ENCODE measurements around the gene SOCS1. TPM values are rescaled to one million over a fixed set of nuclear protein-coding genes. Genes with fewer than 3 reads are reported as not detected.
A peak's percentile ranks its signal among the peaks of the same experiment; 100 is the strongest.

Gene SOCS1
- total and polyA plus RNA-seq, 9 of the 15 experiments (the other 6 are each of a cell fraction or from before 2014, with no cell fraction given), result 0.04 to 7.5 (median 2.3) TPM

DNA sequence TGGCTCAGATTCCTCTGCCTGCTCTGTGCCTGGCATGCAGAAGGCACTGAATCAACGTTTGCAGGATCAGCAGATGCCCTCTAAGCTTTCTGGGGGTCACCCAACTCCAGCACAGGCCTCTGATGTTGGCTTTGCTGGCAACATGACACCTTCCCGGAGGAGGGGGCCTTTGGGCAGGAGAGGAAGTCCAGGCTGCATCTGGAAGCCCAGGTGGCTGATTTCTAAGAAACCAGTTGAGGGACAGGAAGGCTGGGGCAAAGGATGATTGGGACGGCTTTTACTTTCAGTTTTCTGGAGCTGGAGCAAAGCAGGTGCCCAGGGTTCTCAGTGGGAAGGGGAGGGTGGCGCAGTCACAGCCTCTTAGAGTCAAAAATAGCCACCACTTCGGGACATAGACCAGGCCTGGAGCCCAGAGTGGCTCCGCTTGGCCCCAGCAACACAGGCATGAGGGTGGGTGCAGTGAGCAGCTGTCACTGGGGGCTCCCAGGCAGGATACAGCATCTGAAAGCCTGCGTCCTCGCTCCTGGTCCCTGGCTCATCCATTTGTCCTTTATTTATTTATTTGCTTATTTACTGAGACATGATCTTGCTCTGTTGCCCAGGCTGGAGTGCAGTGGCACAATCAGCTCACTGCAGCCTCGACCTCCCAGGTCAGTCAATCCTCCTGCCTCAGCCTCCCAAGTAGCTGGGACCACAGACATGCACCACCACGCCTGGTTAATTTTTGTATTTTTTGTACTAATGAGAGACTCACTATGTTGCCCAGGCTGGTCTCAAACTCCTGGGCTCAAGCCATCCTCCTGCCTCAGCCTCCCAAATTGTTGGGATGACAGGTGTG lies 15.1 kb downstream of the SOCS1 start (continued):
- TF ChIP-seq MTF1 (CRISPR knock-in tag; IDR thresholded peaks at IDR 0.05; ENCODE audit: borderline replicate concordance) (no peak), SPI1 (IDR thresholded peaks at IDR 0.05; ENCODE audit: borderline replicate concordance, low read depth, low read length) (peak; percentile 81; the same call in 1 of the 2 replicates), GABPB1 (CRISPR knock-in tag; IDR thresholded peaks at IDR 0.05) (no peak), PPARD (CRISPR knock-in tag; IDR thresholded peaks at IDR 0.05) (no peak), ZBTB12 (CRISPR knock-in tag; IDR thresholded peaks at IDR 0.05) (no peak), EZH2 (IDR thresholded peaks at IDR 0.05; ENCODE audit: borderline replicate concordance, low read depth, low read length) (no peak), ESRRA (IDR thresholded peaks at IDR 0.05; ENCODE audit: borderline replicate concordance, low read depth) (0 out of 2 replicates have a peak, but pooled peaks have one; percentile 4), ZNF699 (CRISPR knock-in tag; IDR thresholded peaks at IDR 0.05; ENCODE audit: insufficient replicate concordance) (no peak), RCOR1 (IDR thresholded peaks at IDR 0.05; ENCODE audit: borderline replicate concordance in 1 of 2, low read depth in 2 of 2, low read length in 2 of 2) (peak in 1 of 2 experiments; percentile 32; a peak in 1 of 4 replicates), MAZ (CRISPR knock-in tag; conservative IDR thresholded peaks at IDR 0.05 in 1 of 2, IDR thresholded peaks at IDR 0.05 in 1 of 2) (peak in 1 of 2 experiments; percentile 83; a peak in 2 of 4 replicates), SIN3B (IDR thresholded peaks at IDR 0.05; ENCODE audit: low read depth) (no peak), CTBP1 (IDR thresholded peaks at IDR 0.05; ENCODE audit: borderline replicate concordance) (peak; percentile 51; the same call in 1 of the 2 replicates)

Measured in K562 (cell line).